HEK293 (cell line): ENCODE data around the gene ZNF275.

ENCODE experiments used
- CTCF ChIA-PET: fragments of 350-600 bp; formaldehyde crosslinking; extraction: SDS; loops from one replicate; lab custom pipeline; 2021; ENCODE audit warnings: antibody characterized with exemption; lab: Yijun Ruan, JAX
- POLR2A ChIA-PET: fragments of 300-600 bp; formaldehyde crosslinking; extraction: SDS; loops from one replicate; lab custom pipeline; 2020; ENCODE audit warnings: antibody characterized with exemption, inconsistent platforms; lab: Yijun Ruan, JAX
- H3K27ac ChIP-seq: fragments of 200-500 bp; sonication (Bioruptor generic); 2 replicates; pipeline ENCODE4 v1.5.1; 2014; ENCODE audit warnings: low read depth, low read length, control low read depth, inconsistent platforms; ENCODE audit errors: extremely low read depth
- H3K36me3 ChIP-seq, 2 experiments: fragments of 200-500 bp in 1 of 2; sonication (Bioruptor generic) in 1 of 2; 1 replicate in 1 of 2; 2 replicates in 1 of 2; pipeline ENCODE4 v1.5.1; 2014 to 2017; ENCODE audit warnings: inconsistent platforms in 2 of 2, low read length in 2 of 2; ENCODE audit not compliant: control insufficient read depth in 2 of 2, insufficient read depth in 1 of 2
- H3K4me1 ChIP-seq: fragments of 200-500 bp; sonication (Bioruptor generic); 2 replicates; pipeline ENCODE4 v1.5.1; 2014; ENCODE audit warnings: mild to moderate bottlenecking, low read length, inconsistent platforms; ENCODE audit not compliant: control insufficient read depth, insufficient read depth
- H3K4me3 ChIP-seq: 2 replicates; pipeline ENCODE4 v1.5.1; 2011; ENCODE audit warnings: low read depth, mild to moderate bottlenecking, control low read depth, low read length, moderate library complexity
- H3K9me3 ChIP-seq: fragments of 200-500 bp; sonication (Bioruptor generic); 2 replicates; pipeline ENCODE4 v1.5.1; 2014; ENCODE audit warnings: low read depth, low read length, inconsistent platforms; ENCODE audit not compliant: control insufficient read depth, insufficient read depth
- BCL11B ChIP-seq: fragments of 450-650 bp; formaldehyde crosslinking; IDR thresholded peaks from 2 replicates; pipeline ENCODE4 v1.5.1; 2016; ENCODE audit warnings: low read depth, missing biosample characterization, missing genetic modification characterization
- GFI1B ChIP-seq: fragments of 450-650 bp; formaldehyde crosslinking; IDR thresholded peaks from 2 replicates; pipeline ENCODE4 v1.5.1; 2016; ENCODE audit warnings: missing biosample characterization, missing genetic modification characterization
- YY2 ChIP-seq: fragments of 450-650 bp; formaldehyde crosslinking; IDR thresholded peaks from 2 replicates; pipeline ENCODE4 v1.5.1; 2016; ENCODE audit warnings: missing biosample characterization, missing genetic modification characterization
- ZBTB10 ChIP-seq: fragments of 450-650 bp; formaldehyde crosslinking; IDR thresholded peaks from 2 replicates; pipeline ENCODE4 v1.5.1; 2016; ENCODE audit warnings: missing biosample characterization, missing genetic modification characterization
- ZBTB44 ChIP-seq: fragments of 450-650 bp; IDR thresholded peaks from 2 replicates; pipeline ENCODE4 v1.5.1; 2018; ENCODE audit warnings: missing biosample characterization, mild to moderate bottlenecking, missing genetic modification characterization
- ZBTB48 ChIP-seq: fragments of 450-650 bp; formaldehyde crosslinking; IDR thresholded peaks from 2 replicates; pipeline ENCODE4 v1.5.1; 2016; ENCODE audit warnings: missing biosample characterization, missing genetic modification characterization
- ZFHX2 ChIP-seq: fragments of 450-650 bp; formaldehyde crosslinking; conservative IDR thresholded peaks from 2 replicates; pipeline ENCODE4 v1.5.1; 2016; ENCODE audit warnings: missing biosample characterization, missing genetic modification characterization
- ZFP3 ChIP-seq: fragments of 450-650 bp; formaldehyde crosslinking; IDR thresholded peaks from 2 replicates; pipeline ENCODE4 v1.5.1; 2016; ENCODE audit warnings: low read depth, missing biosample characterization, missing genetic modification characterization
- ZFP37 ChIP-seq: fragments of 450-650 bp; formaldehyde crosslinking; IDR thresholded peaks from 2 replicates; pipeline ENCODE4 v1.5.1; 2016; ENCODE audit warnings: missing biosample characterization, missing genetic modification characterization
- ZNF112 ChIP-seq: fragments of 450-650 bp; formaldehyde crosslinking; IDR thresholded peaks from 2 replicates; pipeline ENCODE4 v1.5.0; 2017; ENCODE audit warnings: missing biosample characterization, missing genetic modification characterization
- ZNF184 ChIP-seq: fragments of 450-650 bp; IDR thresholded peaks from 2 replicates; pipeline ENCODE4 v1.5.1; 2018; ENCODE audit warnings: missing biosample characterization, mild to moderate bottlenecking, missing genetic modification characterization
- ZNF19 ChIP-seq: fragments of 450-650 bp; formaldehyde crosslinking; IDR thresholded peaks from 2 replicates; pipeline ENCODE4; 2016; ENCODE audit warnings: missing biosample characterization, missing genetic modification characterization, low read depth
- ZNF202 ChIP-seq: fragments of 450-650 bp; formaldehyde crosslinking; IDR thresholded peaks from 2 replicates; pipeline ENCODE4 v1.5.1; 2016; ENCODE audit warnings: missing biosample characterization, missing genetic modification characterization, borderline replicate concordance
- ZNF341 ChIP-seq: fragments of 450-650 bp; formaldehyde crosslinking; IDR thresholded peaks from 2 replicates; pipeline ENCODE4; 2016; ENCODE audit warnings: low read depth, missing biosample characterization, missing genetic modification characterization
- ZNF391 ChIP-seq: fragments of 450-650 bp; formaldehyde crosslinking; IDR thresholded peaks from 2 replicates; pipeline ENCODE4 v1.5.1; 2016; ENCODE audit warnings: low read depth, missing biosample characterization, missing genetic modification characterization, borderline replicate concordance
- ZNF433 ChIP-seq: fragments of 450-650 bp; formaldehyde crosslinking; IDR thresholded peaks from 2 replicates; pipeline ENCODE4 v1.5.1; 2016; ENCODE audit warnings: missing biosample characterization, missing genetic modification characterization, low read depth
- ZNF501 ChIP-seq: fragments of 450-650 bp; formaldehyde crosslinking; IDR thresholded peaks from 2 replicates; pipeline ENCODE4 v1.5.1; 2016; ENCODE audit warnings: missing biosample characterization, missing genetic modification characterization
- ZNF521 ChIP-seq: fragments of 450-650 bp; formaldehyde crosslinking; IDR thresholded peaks from 2 replicates; pipeline ENCODE4 v1.5.1; 2017; ENCODE audit warnings: missing biosample characterization, mild to moderate bottlenecking, missing genetic modification characterization
- ZNF549 ChIP-seq: fragments of 450-650 bp; IDR thresholded peaks from 2 replicates; pipeline ENCODE4 v1.5.1; 2018; ENCODE audit warnings: missing biosample characterization, missing genetic modification characterization, mild to moderate bottlenecking, inconsistent platforms, moderate library complexity
- ZNF629 ChIP-seq: fragments of 450-650 bp; formaldehyde crosslinking; IDR thresholded peaks from 2 replicates; pipeline ENCODE4 v1.5.1; 2017; ENCODE audit warnings: missing biosample characterization, missing genetic modification characterization
- ZNF664 ChIP-seq: fragments of 450-650 bp; formaldehyde crosslinking; IDR thresholded peaks from 2 replicates; pipeline ENCODE4 v1.5.1; 2016; ENCODE audit warnings: missing biosample characterization, missing genetic modification characterization
- ZNF76 ChIP-seq: fragments of 450-650 bp; formaldehyde crosslinking; IDR thresholded peaks from 2 replicates; pipeline ENCODE4; 2016; ENCODE audit warnings: low read depth, missing biosample characterization, missing genetic modification characterization, borderline replicate concordance
- ZNF785 ChIP-seq: fragments of 450-650 bp; formaldehyde crosslinking; IDR thresholded peaks from 2 replicates; pipeline ENCODE4 v1.5.1; 2016; ENCODE audit warnings: missing biosample characterization, missing genetic modification characterization
- ZNF837 ChIP-seq: fragments of 450-650 bp; formaldehyde crosslinking; IDR thresholded peaks from 2 replicates; pipeline ENCODE4 v1.5.1; 2016; ENCODE audit warnings: missing biosample characterization, missing genetic modification characterization
- TF ChIP-seq, protein P1 (sequence below): fragments of 450-650 bp; formaldehyde crosslinking; IDR thresholded peaks from 2 replicates; pipeline ENCODE4 v1.5.1; 2017; ENCODE audit warnings: missing biosample characterization, missing genetic modification characterization

ZNF275 gene

DNA sequence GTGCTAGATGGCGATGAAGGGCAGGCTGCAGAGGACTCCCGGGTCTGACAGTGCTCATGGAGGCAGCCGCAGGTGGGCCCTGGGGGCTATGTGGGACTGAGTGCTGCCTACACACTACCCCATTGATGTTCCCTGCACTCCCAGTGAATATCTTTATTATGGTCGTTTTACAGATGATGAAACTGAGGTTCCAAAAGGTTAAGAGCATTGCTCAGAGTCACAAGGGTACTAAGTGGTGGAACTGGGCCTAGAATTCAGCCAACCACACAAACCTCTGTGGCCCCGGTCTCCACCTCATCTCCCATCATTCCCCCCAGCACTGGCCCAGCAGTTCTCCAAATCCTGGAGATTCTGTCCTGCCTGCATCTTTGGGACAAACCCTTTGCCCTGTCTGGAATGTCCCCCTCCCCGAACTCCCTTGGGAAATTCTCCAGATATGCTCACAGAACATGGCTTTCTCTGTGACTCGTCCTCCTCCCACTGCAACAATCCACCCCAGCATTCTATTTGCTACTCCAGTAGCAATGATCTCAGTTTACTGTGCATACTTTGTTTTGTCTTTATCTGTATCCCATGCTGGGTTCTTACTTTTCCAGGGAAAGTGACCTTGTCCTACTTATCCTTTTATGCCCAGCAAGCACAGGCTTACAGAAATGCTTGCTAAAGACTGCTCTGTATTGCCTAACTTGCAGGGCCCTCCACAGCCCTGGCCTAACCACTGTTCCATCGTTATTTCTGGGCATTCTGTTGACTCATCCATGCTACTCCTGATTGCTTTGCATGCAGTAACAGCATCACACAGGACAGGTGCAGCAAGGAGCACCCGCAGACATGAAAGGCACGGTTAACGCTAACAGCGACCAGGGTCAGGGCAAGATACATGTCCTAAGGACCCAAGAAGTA, 26.4 kb upstream of the ZNF275 start:
- ChIA-PET POLR2A (no interaction called here), CTCF (no interaction called here)
- Histone ChIP-seq H3K9me3 (no peaks in the 10 kb centered on the region), H3K4me3 (no peak overlapping the region), H3K27ac (no peak overlapping the region), H3K36me3 (no peaks in the 10 kb centered on the region), H3K4me1 (no peaks in the 10 kb centered on the region)
- TF ChIP-seq ZNF341 (tag by site-specific recombination), result peak; percentile 56
- no peak for TF ChIP-seq ZNF202
- TF ChIP-seq ZFHX2, result peak; percentile 34
- no peak for TF ChIP-seq ZBTB10 (tag by site-specific recombination)
- TF ChIP-seq ZNF19 (tag by site-specific recombination), result no peak

- CTCF ChIA-PET, result interaction anchor here (0.6 to 0.7 kb wide), 2 partner anchors 32 to 344 kb away, joined by 3 to 4 read pairs; no protein-coding TSS in a partner anchor
- POLR2A ChIA-PET, result no interaction called here
Observed at GRCh38 chrX:153310901-153311300, 23.1 kb upstream of the ZNF275 start.

More at GRCh38 chrX:153310901-153311300, 23.1 kb upstream of the ZNF275 start:
- H3K36me3 ChIP-seq, result no peaks in the 10 kb centered on the region
- H3K4me3 ChIP-seq, result no peak overlapping the region
- no peaks in the 10 kb centered on the region for H3K9me3 ChIP-seq
- no peak overlapping the region for H3K27ac ChIP-seq
- TF ChIP-seq ZNF837 (tag by site-specific recombination) (no peak), ZNF391 (tag by site-specific recombination) (no peak), ZNF549 (tag by site-specific recombination) (no peak), ZNF76 (tag by site-specific recombination) (no peak), ZNF629 (tag by site-specific recombination) (no peak), ZNF501 (no peak), GFI1B (tag by site-specific recombination) (no peak), ZFP37 (tag by site-specific recombination) (no peak), ZBTB44 (tag by site-specific recombination) (no peak), YY2 (tag by site-specific recombination) (no peak), ZNF433 (no peak), ZFP3 (tag by site-specific recombination) (no peak), ZBTB48 (tag by site-specific recombination) (no peak), ZNF664 (tag by site-specific recombination) (no peak), BCL11B (no peak), ZNF184 (tag by site-specific recombination) (no peak), ZNF785 (no peak), ZNF521 (tag by site-specific recombination) (no peak), ZNF112 (tag by site-specific recombination) (no peak)
- TF ChIP-seq, protein P1, sequence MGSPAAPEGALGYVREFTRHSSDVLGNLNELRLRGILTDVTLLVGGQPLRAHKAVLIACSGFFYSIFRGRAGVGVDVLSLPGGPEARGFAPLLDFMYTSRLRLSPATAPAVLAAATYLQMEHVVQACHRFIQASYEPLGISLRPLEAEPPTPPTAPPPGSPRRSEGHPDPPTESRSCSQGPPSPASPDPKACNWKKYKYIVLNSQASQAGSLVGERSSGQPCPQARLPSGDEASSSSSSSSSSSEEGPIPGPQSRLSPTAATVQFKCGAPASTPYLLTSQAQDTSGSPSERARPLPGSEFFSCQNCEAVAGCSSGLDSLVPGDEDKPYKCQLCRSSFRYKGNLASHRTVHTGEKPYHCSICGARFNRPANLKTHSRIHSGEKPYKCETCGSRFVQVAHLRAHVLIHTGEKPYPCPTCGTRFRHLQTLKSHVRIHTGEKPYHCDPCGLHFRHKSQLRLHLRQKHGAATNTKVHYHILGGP (tag by site-specific recombination), result no peak
- TF ChIP-seq, all 188 proteins: peak for 0
- no peaks in the 10 kb centered on the region for H3K4me1 ChIP-seq
